Type B pancreatic cell (in vitro differentiated cells): Measurements from ENCODE around the gene HIP1R. TPM values are rescaled to one million over a fixed set of nuclear protein-coding genes. Genes with fewer than 3 reads are reported as not detected.
"Not testable (repeated sequence)": the region's sequence is repeated elsewhere in the genome, so short reads cannot be mapped to it uniquely, and the experiment has no call there.

Experiments
- DNase-seq: peaks from one replicate; pipeline ENCODE4 v3.0.0; 2021; ENCODE audit warnings: mixed read lengths; ENCODE audit not compliant: unreplicated experiment; ENCODE audit errors: extremely low spot score
- H3K27ac Mint-ChIP-seq: 2 replicates; pipeline ENCODE4 v1.8.0; 2021; ENCODE audit warnings: mild to moderate bottlenecking, mixed read lengths
- H3K27me3 Mint-ChIP-seq: 2 replicates; pipeline ENCODE4 v1.8.0; 2021; ENCODE audit warnings: mixed read lengths
- H3K36me3 Mint-ChIP-seq: 2 replicates; pipeline ENCODE4 v1.8.0; 2021; ENCODE audit warnings: mixed read lengths
- H3K4me1 Mint-ChIP-seq: one replicate; pipeline ENCODE4 v1.8.0; 2021; ENCODE audit warnings: mixed read lengths; ENCODE audit not compliant: unreplicated experiment
- H3K4me3 Mint-ChIP-seq: 2 replicates; pipeline ENCODE4 v1.8.0; 2021; ENCODE audit warnings: mild to moderate bottlenecking, mixed read lengths
- H3K9me3 Mint-ChIP-seq: 2 replicates; pipeline ENCODE4 v1.8.0; 2021; ENCODE audit warnings: mixed read lengths
- total RNA-seq: library from RNA; stranded (reverse); gene quantifications from 2 replicates; pipeline ENCODE4 v1.2.1, GENCODE V29; 2021; ENCODE audit warnings: low replicate concordance
- TF ChIP-seq, protein P1 (sequence below): fragments of 200-600 bp; sonication (generic); conservative IDR thresholded peaks from 2 replicates; pipeline ENCODE4 v1.5.0; 2021; ENCODE audit warnings: antibody characterized with exemption, mild to moderate bottlenecking

The HIP1R gene
- total RNA-seq, 1 donor from 2014 or later, result 45.5 TPM

DNA sequence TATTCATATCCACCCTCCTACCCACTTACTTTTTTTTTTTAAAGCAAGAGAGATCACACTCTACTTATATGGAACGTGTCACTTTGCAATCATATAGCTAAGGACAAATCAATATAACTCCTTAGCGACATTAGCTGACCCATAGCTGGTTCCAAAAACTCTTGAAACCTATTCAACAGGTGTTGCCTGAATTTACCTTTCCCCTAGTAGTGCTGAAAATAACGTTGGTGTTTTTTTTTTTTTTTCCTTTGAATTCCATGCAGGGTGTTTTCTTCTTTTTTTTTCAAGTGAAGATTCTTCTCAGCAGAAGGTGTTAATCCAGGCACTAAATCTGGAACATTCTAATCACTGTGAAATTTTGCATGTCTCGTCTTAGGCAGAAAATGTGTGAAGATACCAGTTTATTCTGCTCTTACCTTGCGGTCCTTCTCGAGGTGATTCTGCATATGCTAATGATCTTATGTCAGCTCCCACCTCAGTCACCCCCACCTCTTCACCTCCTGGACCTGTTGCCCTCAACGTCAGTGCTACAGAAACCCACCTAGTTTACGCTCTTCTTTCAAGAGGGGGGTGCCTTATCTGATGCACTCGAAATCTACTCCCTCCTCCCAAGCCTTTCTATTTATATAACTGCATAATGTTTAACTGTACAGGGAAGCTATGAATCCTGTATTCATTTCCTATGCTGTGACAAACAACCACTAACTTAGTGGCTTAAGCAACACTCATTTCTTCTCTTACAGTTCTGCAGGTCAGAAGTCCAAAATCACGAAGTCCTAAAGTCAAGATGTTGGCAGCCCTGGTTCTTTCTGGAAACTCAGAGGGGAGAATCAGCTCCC, 67.8 kb downstream of the HIP1R start:
- Mint-ChIP-seq H3K4me1 (peaks cover 3% of the 10 kb centered on the region), H3K27me3 (peaks cover 7% of the 10 kb centered on the region), H3K27ac (no peak overlapping the region), H3K9me3 (no peaks in the 10 kb centered on the region), H3K36me3 (no peaks in the 10 kb centered on the region), H3K4me3 (no peak overlapping the region)
- DNase-seq, result no peak
- TF ChIP-seq, protein P1, sequence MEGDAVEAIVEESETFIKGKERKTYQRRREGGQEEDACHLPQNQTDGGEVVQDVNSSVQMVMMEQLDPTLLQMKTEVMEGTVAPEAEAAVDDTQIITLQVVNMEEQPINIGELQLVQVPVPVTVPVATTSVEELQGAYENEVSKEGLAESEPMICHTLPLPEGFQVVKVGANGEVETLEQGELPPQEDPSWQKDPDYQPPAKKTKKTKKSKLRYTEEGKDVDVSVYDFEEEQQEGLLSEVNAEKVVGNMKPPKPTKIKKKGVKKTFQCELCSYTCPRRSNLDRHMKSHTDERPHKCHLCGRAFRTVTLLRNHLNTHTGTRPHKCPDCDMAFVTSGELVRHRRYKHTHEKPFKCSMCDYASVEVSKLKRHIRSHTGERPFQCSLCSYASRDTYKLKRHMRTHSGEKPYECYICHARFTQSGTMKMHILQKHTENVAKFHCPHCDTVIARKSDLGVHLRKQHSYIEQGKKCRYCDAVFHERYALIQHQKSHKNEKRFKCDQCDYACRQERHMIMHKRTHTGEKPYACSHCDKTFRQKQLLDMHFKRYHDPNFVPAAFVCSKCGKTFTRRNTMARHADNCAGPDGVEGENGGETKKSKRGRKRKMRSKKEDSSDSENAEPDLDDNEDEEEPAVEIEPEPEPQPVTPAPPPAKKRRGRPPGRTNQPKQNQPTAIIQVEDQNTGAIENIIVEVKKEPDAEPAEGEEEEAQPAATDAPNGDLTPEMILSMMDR, result no peak

DNA sequence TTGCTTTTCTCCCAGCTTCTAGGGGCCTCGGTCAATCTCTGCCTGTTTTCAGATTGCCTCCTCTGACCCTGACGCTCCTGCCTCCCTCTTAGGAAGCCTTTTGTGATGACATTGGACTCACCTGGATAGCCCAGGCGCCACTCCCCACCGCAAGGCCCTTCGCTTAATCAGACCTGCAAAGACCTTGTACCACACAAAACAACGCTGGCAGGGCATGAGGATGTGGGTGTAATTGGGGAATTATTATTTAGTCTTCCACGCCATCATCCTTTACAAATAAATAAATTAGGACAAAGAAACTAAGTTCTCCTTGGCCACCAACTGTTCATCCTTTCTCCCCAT, 68.4 kb downstream of the HIP1R start:
- no peak for DNase-seq
- Mint-ChIP-seq H3K4me3 (no peak overlapping the region), H3K4me1 (peaks cover 3% of the 10 kb centered on the region), H3K27me3 (peaks cover 7% of the 10 kb centered on the region), H3K36me3 (no peaks in the 10 kb centered on the region), H3K9me3 (no peaks in the 10 kb centered on the region), H3K27ac (no peak overlapping the region)
- TF ChIP-seq, protein P1, result no peak

DNA sequence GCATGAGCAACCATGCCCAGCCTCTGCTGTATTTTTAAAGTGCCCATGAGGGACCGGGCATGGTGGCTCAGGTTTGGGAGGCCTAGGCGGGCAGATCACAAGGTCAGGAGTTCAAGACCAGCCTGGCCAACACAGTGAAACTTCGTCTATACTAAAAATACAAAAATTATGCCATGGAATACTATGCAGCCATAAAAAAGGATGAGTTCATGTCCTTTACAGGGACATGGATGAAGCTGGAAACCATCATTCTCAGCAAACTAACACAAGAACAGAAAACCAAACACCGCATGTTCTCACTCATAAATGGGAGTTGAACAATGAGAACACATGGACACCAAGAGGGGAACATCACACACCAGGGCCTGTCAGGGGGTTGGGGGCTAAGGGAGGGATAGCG, 70.0 kb downstream of the HIP1R start:
- not testable (repeated sequence) for DNase-seq, H3K9me3 Mint-ChIP-seq, H3K27me3 Mint-ChIP-seq, H3K27ac Mint-ChIP-seq, H3K36me3 Mint-ChIP-seq, H3K4me3 Mint-ChIP-seq
- H3K4me1 Mint-ChIP-seq, result peaks cover 11% of the 10 kb centered on the region

DNA sequence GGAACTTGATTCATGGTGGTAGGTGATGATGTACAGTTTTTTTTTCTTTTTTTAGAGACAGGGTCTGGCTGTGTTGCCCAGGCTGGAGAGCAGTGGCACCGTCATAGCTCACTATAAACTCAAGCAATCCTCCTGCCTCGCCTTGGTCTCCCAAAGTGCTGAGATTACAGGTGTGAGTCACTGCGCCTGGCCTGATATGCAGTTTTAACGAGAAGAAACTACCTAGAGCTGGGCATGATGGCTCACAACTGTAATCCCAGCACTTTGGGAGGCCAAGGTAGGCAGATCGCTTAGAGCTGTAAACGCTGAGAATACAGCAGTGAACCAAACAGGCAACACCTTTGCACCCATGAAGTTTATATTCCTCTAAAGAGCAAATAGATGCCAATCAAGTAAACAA, 73.7 kb downstream of the HIP1R start:
- Mint-ChIP-seq H3K36me3 (no peaks in the 10 kb centered on the region), H3K4me3 (no peak overlapping the region)
- TF ChIP-seq, protein P1, result no peak

DNA sequence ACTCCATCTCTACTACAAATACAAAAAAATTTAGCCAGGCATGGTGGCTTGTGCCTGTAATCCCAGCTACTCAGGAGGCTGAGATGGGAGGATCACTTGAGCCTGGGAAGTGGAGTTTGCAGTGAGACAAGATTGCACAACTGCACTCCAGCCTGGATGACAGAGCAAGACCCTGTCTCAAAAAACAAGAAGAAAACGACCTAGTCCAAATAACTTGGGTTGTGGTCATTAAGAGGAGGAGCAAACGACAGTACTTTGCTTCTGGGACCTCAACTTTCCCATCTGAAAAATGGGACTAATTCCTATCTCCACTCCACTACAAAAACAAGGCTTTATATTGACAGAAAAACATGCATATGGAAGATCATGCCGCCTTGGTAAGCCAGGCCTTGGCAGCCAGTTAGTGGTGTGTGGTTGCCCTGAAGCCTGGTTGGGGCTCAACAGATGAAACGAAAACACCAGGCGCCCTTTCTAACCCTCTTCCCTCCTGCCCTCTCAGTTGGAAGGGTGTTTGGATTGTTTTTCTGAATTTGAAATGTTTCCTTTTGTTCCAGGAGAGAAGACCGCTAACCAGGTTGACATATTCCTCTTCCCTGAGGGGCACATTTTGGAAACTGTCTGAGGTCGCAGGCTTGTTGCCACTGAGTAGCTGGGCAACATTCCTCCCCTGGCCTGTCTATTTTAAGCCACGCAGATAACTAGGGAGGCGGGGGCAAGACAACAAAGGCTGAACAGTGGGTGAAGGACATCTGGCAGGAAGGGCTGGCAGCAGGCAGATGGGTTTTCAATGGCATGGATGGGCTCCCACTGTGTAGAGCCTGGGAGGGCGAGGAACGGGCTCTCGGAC, 74.4 kb downstream of the HIP1R start:
- peak overlapping the region; percentile 37 for H3K27ac Mint-ChIP-seq

More for the DNA sequence above, 73.7 kb downstream of the HIP1R start:
- H3K27ac Mint-ChIP-seq, result no peak overlapping the region
- peaks cover 9% of the 10 kb centered on the region for H3K4me1 Mint-ChIP-seq
- no peak for DNase-seq
- H3K27me3 Mint-ChIP-seq, result no peaks in the 10 kb centered on the region
- no peaks in the 10 kb centered on the region for H3K9me3 Mint-ChIP-seq

More for the DNA sequence above, 74.4 kb downstream of the HIP1R start:
- TF ChIP-seq, protein P1, result no peak
- Mint-ChIP-seq H3K4me1 (peaks cover 9% of the 10 kb centered on the region), H3K36me3 (no peaks in the 10 kb centered on the region), H3K4me3 (no peak overlapping the region), H3K9me3 (no peaks in the 10 kb centered on the region), H3K27me3 (no peaks in the 10 kb centered on the region)
- no peak for DNase-seq

Other genes starting within 250 kb of the HIP1R start
- 21.4 and 93.8 TPM in 2 replicates for gene HCAR2, start 132.1 kb upstream of the HIP1R start, total RNA-seq
- 0.46 and 2.6 TPM in 2 replicates for gene HCAR3, start 118.6 kb upstream of the HIP1R start, total RNA-seq
- gene HCAR1, start 104.6 kb upstream of the HIP1R start, total RNA-seq, result 5.0 and 7.4 TPM in 2 replicates
- gene DENR, start 82.6 kb upstream of the HIP1R start, total RNA-seq, result 63.2 and 75.2 TPM in 2 replicates
- gene CCDC62, start 60.9 kb upstream of the HIP1R start, total RNA-seq, result 0.57 and 1.0 TPM in 2 replicates
- 32.4 and 43.6 TPM in 2 replicates for gene VPS37B, start 60.7 kb downstream of the HIP1R start, total RNA-seq
- 6.7 and 9.6 TPM in 2 replicates for gene ABCB9, start 131.0 kb downstream of the HIP1R start, total RNA-seq
- gene OGFOD2, start 139.8 kb downstream of the HIP1R start, total RNA-seq, result 17.0 and 24.1 TPM in 2 replicates
- 140 and 146 TPM in 2 replicates for gene ARL6IP4, start 145.2 kb downstream of the HIP1R start, total RNA-seq